GM11168 (cell line): ENCODE measurements around the gene INPP5F.

ENCODE experiments used
- in situ Hi-C: fragments of 300-500 bp; cut with MboI; formaldehyde crosslinking; loops from one replicate; pipeline ENCODE4 v1.12.0; 2022; ENCODE audit warnings: low sequenced_read_pairs; ENCODE audit not compliant: unreplicated experiment

INPP5F gene

DNA sequence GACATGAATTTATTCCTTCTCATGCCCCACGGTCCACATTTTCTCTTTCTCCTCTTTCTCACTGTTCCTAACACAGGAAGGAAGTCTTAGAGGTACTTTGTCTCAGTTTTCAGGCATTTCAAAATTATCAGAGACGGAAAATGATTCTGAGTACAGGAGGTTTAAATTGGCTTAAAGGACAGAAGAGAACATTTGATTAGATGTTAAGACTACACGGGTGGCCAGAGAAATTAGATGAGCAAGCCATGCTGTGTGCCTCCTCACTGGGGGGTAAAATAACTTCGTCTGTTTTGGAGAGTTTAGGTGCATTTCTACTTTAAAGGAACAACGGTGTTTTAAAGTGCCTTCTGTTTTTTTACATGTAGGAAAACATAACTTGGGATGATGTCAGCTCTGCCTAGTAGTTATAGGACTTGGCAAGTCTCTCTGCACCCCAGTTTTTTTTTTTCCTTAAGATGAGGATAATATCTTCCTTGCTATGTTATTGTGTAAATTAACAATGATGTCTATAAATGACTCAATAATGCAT, 79.9 kb downstream of the INPP5F start:
- in situ Hi-C loops: no loop called here

DNA sequence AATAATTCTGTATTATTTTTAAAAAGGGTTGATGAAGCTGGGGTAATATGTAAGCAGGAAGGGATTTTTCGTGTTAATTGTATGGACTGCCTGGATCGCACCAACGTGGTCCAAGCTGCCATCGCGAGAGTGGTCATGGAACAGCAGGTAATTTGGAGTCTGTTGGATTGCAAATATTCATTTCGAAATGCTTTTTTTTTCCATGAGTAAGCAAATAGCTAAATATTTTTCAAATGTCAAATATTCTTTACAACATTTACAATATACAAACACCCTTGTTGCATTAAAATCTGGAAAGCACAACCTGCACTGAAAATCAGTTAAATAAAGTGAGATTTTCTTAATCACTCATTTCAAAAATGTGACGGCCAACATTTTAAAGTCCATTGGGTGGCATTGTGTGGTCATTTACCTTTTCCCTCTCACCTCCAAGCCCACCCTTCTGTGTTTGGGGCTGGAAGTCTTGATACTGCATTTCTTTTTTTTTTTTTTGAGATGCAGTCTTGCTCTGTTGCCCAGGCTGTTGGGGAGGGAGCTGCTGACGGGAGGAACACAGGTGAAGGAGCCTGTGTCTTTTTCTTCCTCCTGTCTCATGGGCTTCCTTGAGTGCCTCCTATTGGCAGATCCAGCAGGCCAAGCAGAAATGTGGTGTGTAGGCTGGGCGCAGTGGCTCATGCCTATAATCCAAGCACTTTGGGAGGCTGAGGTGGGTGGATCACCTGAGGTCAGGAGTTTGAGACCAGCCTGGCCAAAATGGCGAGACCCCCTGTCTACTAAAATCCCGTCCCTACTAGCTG, 80.7 kb downstream of the INPP5F start:
- in situ Hi-C loops: no loop called here

DNA sequence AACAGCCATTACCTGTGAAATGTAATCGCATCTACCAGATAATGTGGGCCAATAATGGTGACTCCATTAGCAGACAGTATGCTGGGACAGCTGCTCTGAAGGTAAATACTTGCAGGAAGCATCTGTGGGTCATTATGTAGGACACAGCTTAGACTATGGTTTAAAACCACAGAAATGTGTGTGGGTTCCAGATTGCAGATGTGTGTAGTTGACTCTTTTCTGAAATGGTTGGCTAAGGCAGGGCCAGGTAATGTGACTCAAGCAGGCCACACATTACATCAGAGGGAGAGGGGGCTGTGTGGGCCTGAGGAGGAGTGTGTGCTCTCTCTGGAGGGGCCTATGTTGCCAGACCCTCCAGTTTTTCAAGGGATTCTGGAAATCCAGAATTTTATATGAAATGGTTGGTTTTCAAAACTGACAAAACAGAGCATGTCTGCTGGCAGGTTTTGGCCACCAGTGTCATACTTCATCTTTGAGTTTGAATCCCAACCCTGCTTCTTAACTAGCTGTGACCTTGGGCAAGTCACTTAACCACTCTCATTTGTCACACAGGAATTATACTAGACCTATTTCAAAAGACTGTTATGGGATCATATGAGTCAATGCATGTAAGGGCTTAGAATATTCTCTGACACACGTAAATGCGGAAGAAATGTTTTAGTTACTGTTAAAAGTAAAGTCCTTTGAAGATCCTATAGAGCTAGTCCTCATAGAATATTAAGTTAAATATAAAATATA, 82.3 kb downstream of the INPP5F start:
- in situ Hi-C loops: no loop called here

GRCh38 chr10:119811122-119811521, 85.3 kb downstream of the INPP5F start:
- in situ Hi-C loops: no loop called here

- in situ Hi-C loops: no loop called here
Measured at GRCh38 chr10:119812684-119813083, 86.8 kb downstream of the INPP5F start.

- in situ Hi-C loops: no loop called here
Measured at GRCh38 chr10:119815671-119816070, 89.8 kb downstream of the INPP5F start.

GRCh38 chr10:119817991-119818888, 92.4 kb downstream of the INPP5F start:
- in situ Hi-C loops: no loop called here

DNA sequence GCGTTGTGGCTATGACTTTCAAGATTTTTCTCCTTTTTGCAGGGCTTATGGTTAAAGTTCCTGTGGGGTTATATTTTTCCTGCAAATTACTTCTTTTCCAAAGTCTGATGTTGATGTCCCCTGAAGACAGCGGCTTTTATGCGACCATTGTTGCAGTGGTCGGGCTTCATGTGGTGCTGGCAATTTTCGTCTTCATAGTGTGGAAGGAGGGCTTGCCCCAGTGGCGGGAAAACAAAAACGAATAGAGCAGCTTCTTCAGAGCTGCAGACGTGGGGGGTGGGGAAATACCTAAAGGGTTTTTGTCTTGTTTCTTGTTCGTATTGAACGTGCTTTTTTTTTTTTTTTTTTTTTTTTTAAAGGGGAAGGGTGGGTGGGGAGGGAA, 93.0 kb downstream of the INPP5F start:
- in situ Hi-C loops: no loop called here

DNA sequence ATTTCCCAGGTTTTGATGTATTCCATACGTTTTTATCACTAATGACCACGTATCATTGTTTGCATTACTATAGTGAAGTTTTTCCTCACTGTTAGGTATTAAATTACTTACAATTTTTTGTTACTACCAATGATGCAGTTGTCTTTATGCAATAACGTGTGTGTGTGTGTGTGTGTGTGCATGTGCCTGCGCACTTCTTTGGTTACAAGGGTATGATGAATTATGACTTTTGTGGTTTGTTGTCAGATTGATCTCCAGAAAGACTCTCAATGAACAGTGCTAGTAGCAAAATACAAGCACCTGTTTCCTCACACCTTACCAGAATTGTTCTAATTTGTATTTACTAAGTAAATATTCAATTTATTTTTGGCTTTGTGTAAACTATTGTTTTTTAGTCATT, 95.3 kb downstream of the INPP5F start:
- in situ Hi-C loops: no loop called here

DNA sequence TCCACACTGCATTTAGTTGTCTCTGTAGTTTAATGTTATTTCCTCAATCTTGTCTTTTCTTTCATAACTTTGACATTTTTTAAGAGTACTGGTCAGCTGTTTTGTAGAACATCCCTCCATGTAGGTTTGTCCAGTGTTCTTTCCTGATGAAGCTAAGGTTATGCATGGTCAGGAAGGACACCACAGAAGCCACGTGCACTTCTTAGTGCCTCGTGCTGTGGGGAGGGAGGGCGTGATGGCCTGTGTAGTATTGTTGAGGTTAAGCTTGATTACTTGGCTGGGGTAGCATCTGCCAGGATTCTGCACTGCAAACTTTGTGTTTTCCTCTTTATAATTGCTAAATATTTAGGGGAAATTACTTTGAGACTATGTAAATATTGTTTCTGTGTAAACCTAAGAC, 98.4 kb downstream of the INPP5F start:
- in situ Hi-C loops: no loop called here

- in situ Hi-C loops: no loop called here
Measured at GRCh38 chr10:119826771-119827170, 100.9 kb downstream of the INPP5F start.

DNA sequence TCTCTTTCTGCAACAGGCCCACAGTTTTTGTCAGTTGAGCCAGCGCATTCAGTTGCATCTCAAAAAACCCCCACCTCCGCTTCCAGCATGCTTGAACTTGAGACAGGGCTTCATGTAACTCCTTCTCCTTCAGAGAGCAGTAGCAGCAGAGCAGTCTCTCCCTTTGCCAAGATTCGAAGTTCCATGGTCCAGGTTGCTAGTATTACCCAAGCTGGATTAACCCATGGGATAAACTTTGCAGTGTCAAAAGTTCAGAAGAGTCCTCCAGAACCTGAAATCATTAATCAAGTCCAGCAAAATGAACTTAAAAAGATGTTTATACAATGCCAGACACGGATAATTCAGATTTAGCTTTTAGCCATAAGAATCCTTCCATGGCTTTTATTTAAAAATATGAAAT, 101.6 kb downstream of the INPP5F start:
- in situ Hi-C loops: no loop called here

DNA sequence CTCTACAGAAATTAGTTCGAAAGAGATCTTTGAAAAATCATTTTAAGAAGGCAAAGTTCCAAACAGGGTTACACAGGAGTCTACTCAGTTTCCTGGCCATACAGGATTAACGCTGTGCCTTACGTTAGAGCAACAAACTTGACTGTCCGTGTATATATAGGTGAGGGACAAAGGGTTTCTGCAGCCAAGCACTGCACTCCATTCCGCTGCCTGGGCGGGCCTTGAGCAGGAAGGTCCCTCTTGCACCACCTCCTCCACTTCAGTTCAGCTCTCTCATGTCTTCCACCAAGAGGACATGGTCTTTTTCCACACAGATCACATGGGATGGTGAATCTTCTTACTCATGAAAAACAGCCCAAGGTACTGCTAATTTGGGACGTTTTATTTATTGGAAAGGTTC, 103.6 kb downstream of the INPP5F start:
- in situ Hi-C loops: no loop called here

- in situ Hi-C loops: no loop called here
Measured at GRCh38 chr10:119830851-119831250, 105.0 kb downstream of the INPP5F start.

GRCh38 chr10:119831656-119832055, 105.8 kb downstream of the INPP5F start:
- in situ Hi-C loops: no loop called here

GRCh38 chr10:119832951-119833350, 107.1 kb downstream of the INPP5F start:
- in situ Hi-C loops: no loop called here

GRCh38 chr10:119834188-119834587, 108.3 kb downstream of the INPP5F start:
- in situ Hi-C loops: no loop called here

DNA sequence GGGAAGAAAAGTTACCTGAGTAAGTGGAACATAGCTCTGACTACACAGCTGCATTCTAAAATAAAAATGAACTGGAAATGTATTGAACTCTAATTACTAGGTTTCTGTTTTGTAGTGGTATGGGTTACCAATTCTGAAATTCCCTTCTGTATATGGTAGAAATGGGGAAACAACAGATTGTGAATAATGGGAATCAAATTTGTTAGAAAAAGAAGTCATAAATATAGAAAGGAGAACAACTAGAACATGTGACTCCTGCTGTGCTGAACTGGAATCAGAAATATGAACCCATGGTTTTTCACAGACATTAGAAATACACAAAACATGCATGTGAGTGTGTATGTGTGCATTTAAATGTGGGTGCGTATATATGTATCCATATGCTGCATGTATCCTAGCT, 119.8 kb downstream of the INPP5F start:
- in situ Hi-C loops: no loop called here

GRCh38 chr10:119849031-119849789, 123.4 kb downstream of the INPP5F start:
- in situ Hi-C loops: no loop called here

DNA sequence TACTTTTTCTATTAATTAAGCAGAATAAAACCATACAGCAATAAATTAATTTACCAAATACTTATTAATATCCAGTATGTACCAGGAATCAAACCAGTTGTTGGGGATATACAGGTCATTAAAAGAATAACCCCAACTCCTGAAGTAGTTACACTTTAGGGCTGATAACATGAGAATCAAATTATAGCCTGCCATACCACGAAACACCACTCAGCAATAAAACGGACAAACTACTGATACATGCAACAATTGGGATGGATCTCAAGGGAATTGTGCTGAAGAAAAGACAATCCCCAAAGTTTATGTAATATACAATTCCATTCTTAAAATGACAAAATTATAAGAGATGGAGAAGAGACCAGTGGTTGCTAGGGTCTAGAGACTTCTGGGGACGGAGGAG, 124.1 kb downstream of the INPP5F start:
- in situ Hi-C loops: loop anchor here (10.0 kb wide), 1 partner anchor 95 kb away; no protein-coding TSS in a partner anchor
